Measurements from ENCODE around the gene BPIFB2. TPM values are rescaled to one million over a fixed set of nuclear protein-coding genes. Genes with fewer than 3 reads are reported as not detected.

BPIFB2 gene
- total RNA-seq, 1 donor from 2014 or later: not detected

DNA sequence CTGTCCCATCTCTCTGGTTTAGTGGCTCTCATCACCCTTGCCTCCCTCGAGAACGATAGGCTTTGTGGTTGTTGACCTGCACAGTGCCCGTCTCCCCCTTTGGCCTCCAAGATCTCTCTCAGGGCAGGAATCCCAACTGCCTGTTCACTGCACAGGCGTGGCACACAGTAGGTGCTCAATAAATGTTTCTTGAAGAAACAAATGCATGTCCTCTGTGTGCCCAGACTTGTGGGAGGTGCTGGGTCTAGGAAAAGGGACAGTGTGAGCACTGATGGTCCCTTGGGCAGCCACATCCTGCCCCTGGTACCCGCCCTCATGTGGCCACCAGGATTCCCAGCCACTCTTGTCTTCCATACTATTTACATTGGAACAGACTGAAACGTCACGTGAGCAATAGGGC, 21.4 kb downstream of the BPIFB2 start:
- DNase-seq: no peak
- peaks cover 3% of the 10 kb centered on the region for H3K27me3 Mint-ChIP-seq (ENCODE audit: unreplicated experiment)
- TF ChIP-seq, protein P1, sequence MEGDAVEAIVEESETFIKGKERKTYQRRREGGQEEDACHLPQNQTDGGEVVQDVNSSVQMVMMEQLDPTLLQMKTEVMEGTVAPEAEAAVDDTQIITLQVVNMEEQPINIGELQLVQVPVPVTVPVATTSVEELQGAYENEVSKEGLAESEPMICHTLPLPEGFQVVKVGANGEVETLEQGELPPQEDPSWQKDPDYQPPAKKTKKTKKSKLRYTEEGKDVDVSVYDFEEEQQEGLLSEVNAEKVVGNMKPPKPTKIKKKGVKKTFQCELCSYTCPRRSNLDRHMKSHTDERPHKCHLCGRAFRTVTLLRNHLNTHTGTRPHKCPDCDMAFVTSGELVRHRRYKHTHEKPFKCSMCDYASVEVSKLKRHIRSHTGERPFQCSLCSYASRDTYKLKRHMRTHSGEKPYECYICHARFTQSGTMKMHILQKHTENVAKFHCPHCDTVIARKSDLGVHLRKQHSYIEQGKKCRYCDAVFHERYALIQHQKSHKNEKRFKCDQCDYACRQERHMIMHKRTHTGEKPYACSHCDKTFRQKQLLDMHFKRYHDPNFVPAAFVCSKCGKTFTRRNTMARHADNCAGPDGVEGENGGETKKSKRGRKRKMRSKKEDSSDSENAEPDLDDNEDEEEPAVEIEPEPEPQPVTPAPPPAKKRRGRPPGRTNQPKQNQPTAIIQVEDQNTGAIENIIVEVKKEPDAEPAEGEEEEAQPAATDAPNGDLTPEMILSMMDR (IDR thresholded peaks at IDR 0.05; ENCODE audit: partially characterized antibody, unreplicated experiment): no peak
- H3K9me3 Mint-ChIP-seq (ENCODE audit: unreplicated experiment): no peaks in the 10 kb centered on the region
- no peak overlapping the region for H3K4me3 Mint-ChIP-seq (ENCODE audit: unreplicated experiment)
- no peaks in the 10 kb centered on the region for H3K4me1 Mint-ChIP-seq (ENCODE audit: low read depth, unreplicated experiment)
- H3K27ac Mint-ChIP-seq (ENCODE audit: unreplicated experiment): no peak overlapping the region
- peaks cover 5% of the 10 kb centered on the region for H3K36me3 Mint-ChIP-seq (ENCODE audit: unreplicated experiment)

DNA sequence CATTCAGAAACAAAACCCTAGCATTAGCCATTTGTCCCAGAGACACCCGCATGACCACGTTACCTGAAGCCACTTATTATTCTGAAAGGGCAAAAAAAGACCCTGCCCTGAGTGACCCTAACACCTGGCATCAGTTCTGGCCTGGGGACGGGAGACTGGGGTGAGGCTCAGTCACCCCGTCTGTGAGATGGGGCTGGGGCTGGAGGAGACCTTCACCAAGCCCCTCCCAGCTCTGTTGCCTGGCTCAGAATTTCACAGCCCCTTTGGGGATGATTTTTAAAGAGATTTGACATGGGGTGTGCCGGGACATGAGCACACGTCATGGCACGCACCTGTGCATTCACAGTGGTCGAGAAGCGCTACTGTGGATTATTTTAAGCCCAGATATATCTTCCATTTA, 22.6 kb downstream of the BPIFB2 start:
- H3K36me3 Mint-ChIP-seq (ENCODE audit: unreplicated experiment): peaks cover 5% of the 10 kb centered on the region
- no peak overlapping the region for H3K4me3 Mint-ChIP-seq (ENCODE audit: unreplicated experiment)
- H3K27me3 Mint-ChIP-seq (ENCODE audit: unreplicated experiment): peaks cover 3% of the 10 kb centered on the region
- TF ChIP-seq, protein P1 (IDR thresholded peaks at IDR 0.05; ENCODE audit: partially characterized antibody, unreplicated experiment): no peak
- H3K9me3 Mint-ChIP-seq (ENCODE audit: unreplicated experiment): peaks cover 2% of the 10 kb centered on the region
- H3K27ac Mint-ChIP-seq (ENCODE audit: unreplicated experiment): no peak overlapping the region
- H3K4me1 Mint-ChIP-seq (ENCODE audit: low read depth, unreplicated experiment): no peaks in the 10 kb centered on the region
- DNase-seq: no peak

DNA sequence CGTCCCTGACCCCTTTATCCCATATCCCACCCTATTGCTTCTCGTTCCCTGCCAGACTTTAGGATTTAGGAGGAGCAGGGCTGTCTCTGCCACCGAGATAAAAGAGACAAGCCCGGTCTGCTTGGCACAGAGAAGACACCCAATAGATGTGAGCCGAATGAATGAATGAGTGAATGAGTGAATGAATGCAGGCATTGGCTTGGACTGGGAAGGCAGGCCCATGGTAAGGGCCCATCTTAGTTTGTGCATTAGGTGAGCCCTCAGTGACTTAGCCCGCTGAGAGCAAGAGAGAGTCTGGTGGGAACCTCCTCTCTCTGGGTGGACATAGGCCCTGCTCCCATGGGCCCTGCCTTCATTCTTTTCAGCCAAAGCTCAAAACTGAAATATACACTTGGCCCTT, 23.1 kb downstream of the BPIFB2 start:
- H3K27me3 Mint-ChIP-seq (ENCODE audit: unreplicated experiment): peaks cover 3% of the 10 kb centered on the region

DNA sequence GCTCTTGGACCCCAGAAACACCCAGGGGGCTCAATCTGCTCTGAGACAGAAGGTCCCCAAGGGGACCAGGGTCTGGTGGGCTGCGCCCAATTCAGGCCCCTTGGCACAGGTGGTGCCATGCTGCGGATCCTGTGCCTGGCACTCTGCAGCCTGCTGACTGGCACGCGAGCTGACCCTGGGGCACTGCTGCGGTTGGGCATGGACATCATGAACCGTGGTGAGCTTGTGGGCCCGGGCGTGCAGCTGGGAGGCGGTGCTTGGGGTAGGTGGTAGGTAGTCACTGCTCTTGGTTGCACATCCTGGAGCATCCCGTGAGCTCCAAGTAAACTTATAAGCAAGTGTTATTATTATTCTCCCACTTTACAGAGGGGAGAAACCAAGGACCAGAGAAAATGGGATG, 24.0 kb downstream of the BPIFB2 start, which contains the start of gene BPIFB6:
BPIFB6 (plus strand) TSS at position 118 of the 400 bp plus-strand sequence; CDS start at position 118, 0 bp downstream.
- H3K4me3 Mint-ChIP-seq (ENCODE audit: unreplicated experiment): no peak within 1 kb of the TSS
- H3K27ac Mint-ChIP-seq (ENCODE audit: unreplicated experiment): no peak within 1 kb of the TSS
- peaks cover 3% of the 10 kb centered on the region for H3K27me3 Mint-ChIP-seq (ENCODE audit: unreplicated experiment)
- TF ChIP-seq, protein P1 (IDR thresholded peaks at IDR 0.05; ENCODE audit: partially characterized antibody, unreplicated experiment): no peak
- peaks cover 5% of the 10 kb centered on the region for H3K36me3 Mint-ChIP-seq (ENCODE audit: unreplicated experiment)
- H3K4me1 Mint-ChIP-seq (ENCODE audit: low read depth, unreplicated experiment): no peaks in the 10 kb centered on the region
- no peak for DNase-seq
- H3K9me3 Mint-ChIP-seq (ENCODE audit: unreplicated experiment): peaks cover 5% of the 10 kb centered on the region

More for the DNA sequence above, 23.1 kb downstream of the BPIFB2 start:
- H3K36me3 Mint-ChIP-seq (ENCODE audit: unreplicated experiment): peaks cover 5% of the 10 kb centered on the region
- peaks cover 3% of the 10 kb centered on the region for H3K9me3 Mint-ChIP-seq (ENCODE audit: unreplicated experiment)
- no peak overlapping the region for H3K4me3 Mint-ChIP-seq (ENCODE audit: unreplicated experiment)
- TF ChIP-seq, protein P1 (IDR thresholded peaks at IDR 0.05; ENCODE audit: partially characterized antibody, unreplicated experiment): no peak
- no peak for DNase-seq
- H3K4me1 Mint-ChIP-seq (ENCODE audit: low read depth, unreplicated experiment): no peaks in the 10 kb centered on the region
- no peak overlapping the region for H3K27ac Mint-ChIP-seq (ENCODE audit: unreplicated experiment)

DNA sequence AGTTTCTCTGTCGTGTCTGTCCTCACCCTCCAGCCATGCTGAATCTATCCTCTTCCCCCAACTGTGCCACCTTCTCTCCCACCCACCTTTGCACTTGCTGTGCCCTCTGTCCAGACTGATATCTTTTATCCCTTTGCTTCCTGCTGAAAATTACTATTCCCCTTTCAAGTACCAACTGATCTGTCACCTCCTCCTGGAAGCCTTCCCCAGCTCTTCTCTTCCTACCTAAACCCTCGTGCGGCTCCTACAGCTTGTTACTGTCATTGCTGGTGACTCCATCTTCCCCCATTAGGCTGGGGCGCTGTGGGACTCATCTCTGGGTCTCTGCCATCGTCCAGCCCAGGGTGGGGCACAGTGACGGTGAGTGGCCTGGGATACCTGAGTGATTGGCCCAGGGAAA, 25.1 kb downstream of the BPIFB2 start:
- no peaks in the 10 kb centered on the region for H3K4me1 Mint-ChIP-seq (ENCODE audit: low read depth, unreplicated experiment)
- H3K4me3 Mint-ChIP-seq (ENCODE audit: unreplicated experiment): no peak overlapping the region
- H3K27me3 Mint-ChIP-seq (ENCODE audit: unreplicated experiment): peaks cover 3% of the 10 kb centered on the region
- H3K36me3 Mint-ChIP-seq (ENCODE audit: unreplicated experiment): peaks cover 5% of the 10 kb centered on the region
- no peak overlapping the region for H3K27ac Mint-ChIP-seq (ENCODE audit: unreplicated experiment)
- no peak for DNase-seq
- TF ChIP-seq, protein P1 (IDR thresholded peaks at IDR 0.05; ENCODE audit: partially characterized antibody, unreplicated experiment): no peak
- peaks cover 5% of the 10 kb centered on the region for H3K9me3 Mint-ChIP-seq (ENCODE audit: unreplicated experiment)
